NCI-H2171 (cell line): ENCODE results near the gene CDKL4.
"Not testable (repeated sequence)": the region's sequence is repeated elsewhere in the genome, so short reads cannot be mapped to it uniquely, and the experiment has no call there.

Source experiments
- DNase-seq: peaks from one replicate; lab custom pipeline; 2025; lab: John Stamatoyannopoulos, UW

CDKL4 gene

GRCh38 chr2:39243469-39244123, at the start of gene CDKL4:
CDKL4 (minus strand) TSS chr2:39243970.
- DNase-seq = no peak

- no peak for DNase-seq
Observed at GRCh38 chr2:39290433-39290832, 46.7 kb upstream of the CDKL4 start.

- no peak for DNase-seq
Observed at GRCh38 chr2:39289609-39290008, 45.8 kb upstream of the CDKL4 start.

GRCh38 chr2:39283561-39283960, 39.8 kb upstream of the CDKL4 start:
- no peak for DNase-seq

GRCh38 chr2:39281391-39281790, 37.6 kb upstream of the CDKL4 start:
- DNase-seq = no peak

- no peak for DNase-seq
Observed at GRCh38 chr2:39275016-39275415, 31.2 kb upstream of the CDKL4 start.

GRCh38 chr2:39269941-39270340, 26.2 kb upstream of the CDKL4 start:
- DNase-seq = no peak

- no peak for DNase-seq
Observed at GRCh38 chr2:39266916-39267434, 23.2 kb upstream of the CDKL4 start.

GRCh38 chr2:39266139-39266805, 22.5 kb upstream of the CDKL4 start:
- DNase-seq = no peak

GRCh38 chr2:39265315-39265714, 21.5 kb upstream of the CDKL4 start:
- no peak for DNase-seq

- DNase-seq = no peak
Observed at GRCh38 chr2:39264733-39265132, 21.0 kb upstream of the CDKL4 start.

GRCh38 chr2:39260087-39260486, 16.3 kb upstream of the CDKL4 start:
- no peak for DNase-seq

- no peak for DNase-seq
Observed at GRCh38 chr2:39256040-39256439, 12.3 kb upstream of the CDKL4 start.

- DNase-seq = no peak
Observed at GRCh38 chr2:39252888-39253518, 9.2 kb upstream of the CDKL4 start.

GRCh38 chr2:39247512-39248043, 3.8 kb upstream of the CDKL4 start:
- no peak for DNase-seq

GRCh38 chr2:39246382-39246980, 2.7 kb upstream of the CDKL4 start:
- no peak for DNase-seq

GRCh38 chr2:39244963-39245625, 1.3 kb upstream of the CDKL4 start:
- not testable (repeated sequence) for DNase-seq

GRCh38 chr2:39244241-39244862, 582 bp upstream of the CDKL4 start:
- DNase-seq = not testable (repeated sequence)

GRCh38 chr2:39241588-39241987, 2.2 kb downstream of the CDKL4 start:
- no peak for DNase-seq

- no peak for DNase-seq
Observed at GRCh38 chr2:39240758-39241157, 3.0 kb downstream of the CDKL4 start.

GRCh38 chr2:39234754-39235153, 9.0 kb downstream of the CDKL4 start:
- no peak for DNase-seq
